ENCODE data around the gene C2orf78. TPM values are rescaled to one million over a fixed set of nuclear protein-coding genes. Genes with fewer than 3 reads are reported as not detected.

C2orf78 gene
- total RNA-seq, 2 experiments from 2014 or later, result not detected

DNA sequence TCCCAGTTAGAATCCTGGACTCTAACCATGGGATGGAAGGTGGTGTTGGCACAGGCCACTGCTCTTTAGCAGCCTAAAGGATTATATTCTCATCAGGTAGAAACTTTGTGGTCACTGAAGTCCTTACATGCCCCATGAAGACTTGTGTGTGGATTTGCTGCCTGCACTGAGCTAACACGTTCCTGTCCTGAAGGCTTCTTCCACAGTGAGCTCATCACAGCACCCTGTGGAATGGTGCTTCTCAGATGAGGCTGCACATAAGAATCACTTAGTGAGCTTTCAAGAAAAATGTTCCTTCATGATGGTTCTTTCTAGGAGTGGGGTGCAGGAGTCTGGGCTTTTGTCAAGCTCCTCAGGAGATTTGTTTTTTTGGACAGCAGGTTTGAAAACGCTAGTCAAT, 71.5 kb downstream of the C2orf78 start:
- no peak for ATAC-seq (ENCODE audit: poor library complexity)
- no peaks in the 10 kb centered on the region for H3K27me3 ChIP-seq (ENCODE audit: control insufficient read depth in 1 of 2, insufficient read depth in 2 of 2, low read length in 2 of 2)
- H3K36me3 Mint-ChIP-seq (ENCODE audit: low read depth), result peaks cover 11% of the 10 kb centered on the region
- no peak overlapping the region for H3K27ac Mint-ChIP-seq
- no peak for DNase-seq
- CTCF ChIA-PET, result no interaction called here
- peaks cover 89% of the 10 kb centered on the region for H3K36me3 ChIP-seq (ENCODE audit: insufficient read depth, low read length)
- H3K4me3 Mint-ChIP-seq, result no peak overlapping the region
- H3K4me1 Mint-ChIP-seq (ENCODE audit: low read depth), result no peaks in the 10 kb centered on the region
- intact Hi-C loops (cut with DNase I, micrococcal nuclease), result no loop called here
- no peaks in the 10 kb centered on the region for H3K27me3 Mint-ChIP-seq
- POLR2A ChIA-PET, result no interaction called here
- H3K4me1 ChIP-seq (ENCODE audit: insufficient read depth, low read length), result no peaks in the 10 kb centered on the region
- no peak overlapping the region for H3K27ac ChIP-seq (ENCODE audit: low read depth in 1 of 2, low read length in 2 of 2)
- H3K9me3 Mint-ChIP-seq, result no peaks in the 10 kb centered on the region
- TF ChIP-seq, protein P1, sequence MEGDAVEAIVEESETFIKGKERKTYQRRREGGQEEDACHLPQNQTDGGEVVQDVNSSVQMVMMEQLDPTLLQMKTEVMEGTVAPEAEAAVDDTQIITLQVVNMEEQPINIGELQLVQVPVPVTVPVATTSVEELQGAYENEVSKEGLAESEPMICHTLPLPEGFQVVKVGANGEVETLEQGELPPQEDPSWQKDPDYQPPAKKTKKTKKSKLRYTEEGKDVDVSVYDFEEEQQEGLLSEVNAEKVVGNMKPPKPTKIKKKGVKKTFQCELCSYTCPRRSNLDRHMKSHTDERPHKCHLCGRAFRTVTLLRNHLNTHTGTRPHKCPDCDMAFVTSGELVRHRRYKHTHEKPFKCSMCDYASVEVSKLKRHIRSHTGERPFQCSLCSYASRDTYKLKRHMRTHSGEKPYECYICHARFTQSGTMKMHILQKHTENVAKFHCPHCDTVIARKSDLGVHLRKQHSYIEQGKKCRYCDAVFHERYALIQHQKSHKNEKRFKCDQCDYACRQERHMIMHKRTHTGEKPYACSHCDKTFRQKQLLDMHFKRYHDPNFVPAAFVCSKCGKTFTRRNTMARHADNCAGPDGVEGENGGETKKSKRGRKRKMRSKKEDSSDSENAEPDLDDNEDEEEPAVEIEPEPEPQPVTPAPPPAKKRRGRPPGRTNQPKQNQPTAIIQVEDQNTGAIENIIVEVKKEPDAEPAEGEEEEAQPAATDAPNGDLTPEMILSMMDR (IDR thresholded peaks at IDR 0.05), result no peak
- no peak overlapping the region for H3K4me3 ChIP-seq (ENCODE audit: low read length)
- no peaks in the 10 kb centered on the region for H3K9me3 ChIP-seq (ENCODE audit: control insufficient read depth in 1 of 2, insufficient read depth in 1 of 2, low read length in 2 of 2)

DNA sequence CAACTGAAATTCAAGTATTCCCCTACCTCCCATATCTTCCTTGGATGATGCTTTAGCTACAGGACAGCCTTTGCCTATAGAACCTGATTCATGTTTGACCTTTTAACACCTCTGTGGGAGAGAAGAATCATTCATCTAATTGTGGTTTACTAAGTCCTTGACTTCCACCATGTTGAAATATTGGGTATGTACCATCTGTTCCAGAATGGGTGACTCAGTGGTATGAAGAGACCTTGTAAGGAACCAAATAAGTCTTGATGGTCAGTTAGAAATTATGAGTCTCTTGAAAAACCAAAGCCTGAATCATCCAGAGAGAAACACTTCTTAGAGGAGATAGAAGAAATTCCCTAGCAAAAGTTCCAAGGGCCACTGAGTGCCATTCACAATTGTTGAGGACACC, 72.2 kb downstream of the C2orf78 start:
- ATAC-seq (ENCODE audit: poor library complexity), result no peak
- no peak overlapping the region for H3K4me3 Mint-ChIP-seq
- no peak overlapping the region for H3K27ac Mint-ChIP-seq
- no peaks in the 10 kb centered on the region for H3K9me3 Mint-ChIP-seq
- DNase-seq, result no peak
- H3K27me3 Mint-ChIP-seq, result no peaks in the 10 kb centered on the region
- ChIA-PET POLR2A (no interaction called here), CTCF (no interaction called here)
- H3K4me1 ChIP-seq (ENCODE audit: insufficient read depth, low read length), result no peaks in the 10 kb centered on the region
- H3K36me3 Mint-ChIP-seq (ENCODE audit: low read depth), result peaks cover 4% of the 10 kb centered on the region
- no peaks in the 10 kb centered on the region for H3K27me3 ChIP-seq (ENCODE audit: control insufficient read depth in 1 of 2, insufficient read depth in 2 of 2, low read length in 2 of 2)
- H3K36me3 ChIP-seq (ENCODE audit: insufficient read depth, low read length), result peaks cover 90% of the 10 kb centered on the region
- TF ChIP-seq, protein P1 (IDR thresholded peaks at IDR 0.05), result no peak
- H3K4me3 ChIP-seq (ENCODE audit: low read length), result no peak overlapping the region
- H3K9me3 ChIP-seq (ENCODE audit: control insufficient read depth in 1 of 2, insufficient read depth in 1 of 2, low read length in 2 of 2), result no peaks in the 10 kb centered on the region
- H3K27ac ChIP-seq (ENCODE audit: low read depth in 1 of 2, low read length in 2 of 2), result no peak overlapping the region
- no peaks in the 10 kb centered on the region for H3K4me1 Mint-ChIP-seq (ENCODE audit: low read depth)
- intact Hi-C loops (cut with DNase I, micrococcal nuclease), result no loop called here

DNA sequence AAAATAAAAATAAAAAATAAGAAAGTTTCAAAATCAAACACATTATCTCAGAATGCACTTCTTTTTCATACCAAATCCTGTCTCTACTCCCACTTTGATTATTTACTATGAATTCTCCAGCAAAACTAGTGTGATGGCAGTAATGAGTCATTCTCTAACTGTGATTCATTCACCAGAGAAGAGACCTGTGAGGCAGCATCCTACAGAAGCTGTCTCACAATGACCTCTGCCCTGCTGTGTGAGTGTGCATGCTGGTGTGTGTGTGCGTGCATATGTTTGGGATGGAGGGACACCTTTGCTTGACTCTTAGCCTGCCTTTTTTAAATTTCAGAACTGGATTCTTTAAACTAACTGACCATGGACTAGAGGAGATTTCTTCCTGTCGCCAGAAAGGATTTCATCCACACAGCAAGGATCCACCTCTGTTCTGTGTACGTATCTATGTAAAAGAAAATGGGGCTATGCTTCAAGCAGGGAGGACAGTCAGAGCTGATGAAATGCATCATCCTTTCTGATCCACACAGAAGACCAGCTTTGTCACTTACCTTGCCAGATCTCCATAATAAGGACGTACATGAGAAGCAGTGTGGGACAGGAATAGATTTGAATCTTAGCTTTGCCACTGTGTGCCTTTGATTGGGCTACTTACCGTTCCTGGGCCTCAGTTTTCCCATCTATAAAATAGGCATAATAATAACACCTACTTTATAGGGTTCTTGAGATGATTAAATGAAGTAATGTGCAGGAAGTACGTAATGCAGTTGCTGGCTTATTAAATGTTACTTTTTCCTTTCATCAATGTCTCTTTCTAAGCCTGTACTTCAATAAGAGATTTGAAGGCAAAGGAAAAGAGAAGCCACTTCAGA, 76.0 kb downstream of the C2orf78 start:
- Histone ChIP-seq H3K9me3 (ENCODE audit: control insufficient read depth in 1 of 2, insufficient read depth in 1 of 2, low read length in 2 of 2) (no peaks in the 10 kb centered on the region), H3K27me3 (ENCODE audit: control insufficient read depth in 1 of 2, insufficient read depth in 2 of 2, low read length in 2 of 2) (no peaks in the 10 kb centered on the region), H3K27ac (ENCODE audit: low read depth in 1 of 2, low read length in 2 of 2) (no peak overlapping the region), H3K4me3 (ENCODE audit: low read length) (no peak overlapping the region), H3K4me1 (ENCODE audit: insufficient read depth, low read length) (no peaks in the 10 kb centered on the region), H3K36me3 (ENCODE audit: insufficient read depth, low read length) (peaks cover 92% of the 10 kb centered on the region)
- TF ChIP-seq, protein P1 (IDR thresholded peaks at IDR 0.05), result no peak
- ChIA-PET POLR2A (no interaction called here), CTCF (no interaction called here)
- intact Hi-C loops (cut with DNase I, micrococcal nuclease), result no loop called here
- no peaks in the 10 kb centered on the region for H3K27me3 Mint-ChIP-seq
- H3K4me3 Mint-ChIP-seq, result no peak overlapping the region
- H3K27ac Mint-ChIP-seq, result peak overlapping the region; percentile 20
- H3K9me3 Mint-ChIP-seq, result no peaks in the 10 kb centered on the region
- H3K4me1 Mint-ChIP-seq (ENCODE audit: low read depth), result no peaks in the 10 kb centered on the region
- H3K36me3 Mint-ChIP-seq (ENCODE audit: low read depth), result peaks cover 31% of the 10 kb centered on the region
- DNase-seq (no peak), ATAC-seq (ENCODE audit: poor library complexity) (no peak)

Measured in CD4-positive, alpha-beta T cell (primary cell).